A673 (cell line): ENCODE data around the gene ACSF2.

Source experiments
- EZH2 ChIP-seq: fragments of 200-600 bp; sonication (generic); IDR thresholded peaks from 2 replicates; pipeline ENCODE4 v1.6.1; 2017; ENCODE audit warnings: borderline replicate concordance, low read depth, mild to moderate bottlenecking, mixed read lengths, antibody characterized with exemption, low read length; ENCODE audit not compliant: poor library complexity, severe bottlenecking
- TF ChIP-seq, protein P1 (sequence below): fragments of 300-800, 200-600 bp; sonication (generic); conservative IDR thresholded peaks from 2 replicates; pipeline ENCODE4 v1.5.1; 2017; ENCODE audit warnings: low read depth, mild to moderate bottlenecking, antibody characterized with exemption, low read length, moderate library complexity, mixed read lengths

DNA sequence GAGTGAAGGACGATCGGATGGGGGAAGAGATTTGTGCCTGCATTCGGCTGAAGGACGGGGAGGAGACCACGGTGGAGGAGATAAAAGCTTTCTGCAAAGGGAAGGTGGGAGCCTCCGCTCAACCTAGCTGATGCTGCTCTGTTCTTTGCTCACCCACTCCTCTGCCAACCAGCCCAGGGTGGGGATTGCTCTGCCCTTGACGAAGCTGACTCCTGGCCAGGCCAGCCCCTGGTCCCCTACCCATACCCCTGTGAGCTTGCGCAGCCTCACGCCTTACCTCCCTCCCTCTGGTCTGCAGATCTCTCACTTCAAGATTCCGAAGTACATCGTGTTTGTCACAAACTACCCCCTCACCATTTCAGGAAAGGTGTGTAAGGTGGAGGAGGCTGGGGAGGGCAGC is 47.9 kb downstream of the ACSF2 start:
- no peak for TF ChIP-seq EZH2
- TF ChIP-seq, protein P1, sequence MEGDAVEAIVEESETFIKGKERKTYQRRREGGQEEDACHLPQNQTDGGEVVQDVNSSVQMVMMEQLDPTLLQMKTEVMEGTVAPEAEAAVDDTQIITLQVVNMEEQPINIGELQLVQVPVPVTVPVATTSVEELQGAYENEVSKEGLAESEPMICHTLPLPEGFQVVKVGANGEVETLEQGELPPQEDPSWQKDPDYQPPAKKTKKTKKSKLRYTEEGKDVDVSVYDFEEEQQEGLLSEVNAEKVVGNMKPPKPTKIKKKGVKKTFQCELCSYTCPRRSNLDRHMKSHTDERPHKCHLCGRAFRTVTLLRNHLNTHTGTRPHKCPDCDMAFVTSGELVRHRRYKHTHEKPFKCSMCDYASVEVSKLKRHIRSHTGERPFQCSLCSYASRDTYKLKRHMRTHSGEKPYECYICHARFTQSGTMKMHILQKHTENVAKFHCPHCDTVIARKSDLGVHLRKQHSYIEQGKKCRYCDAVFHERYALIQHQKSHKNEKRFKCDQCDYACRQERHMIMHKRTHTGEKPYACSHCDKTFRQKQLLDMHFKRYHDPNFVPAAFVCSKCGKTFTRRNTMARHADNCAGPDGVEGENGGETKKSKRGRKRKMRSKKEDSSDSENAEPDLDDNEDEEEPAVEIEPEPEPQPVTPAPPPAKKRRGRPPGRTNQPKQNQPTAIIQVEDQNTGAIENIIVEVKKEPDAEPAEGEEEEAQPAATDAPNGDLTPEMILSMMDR, result no peak
